IMR-90 (cell line): Measurements from ENCODE around the gene PARK7. TPM values are rescaled to one million over a fixed set of nuclear protein-coding genes. Genes with fewer than 3 reads are reported as not detected.
A peak's percentile ranks its signal among the peaks of the same experiment; 100 is the strongest.

Experiments used
- ATAC-seq: fragments of 200-7000 bp; cut with Tn5 transposase; 2 replicates; pipeline ENCODE4 v1.9.1; 2020; ENCODE audit warnings: low read depth, mild to moderate bottlenecking, moderate library complexity
- BruUV-seq: library from RNA; stranded (reverse); fragments of 400-500 nt; replicated peaks from 2 replicates; lab custom pipeline; 2021; lab: Mats Ljungman, UMichigan
- CTCF ChIA-PET: fragments of 300-600 bp; formaldehyde crosslinking; extraction: SDS; loops from one replicate; lab custom pipeline; 2021; ENCODE audit warnings: antibody characterized with exemption; lab: Yijun Ruan, JAX
- POLR2A ChIA-PET: fragments of 300-600 bp; sonication (Branson Sonifier 250); formaldehyde crosslinking; loops from one replicate; lab custom pipeline; 2022; ENCODE audit warnings: antibody characterized with exemption; ENCODE audit not compliant: unreplicated experiment; lab: Charles Lee
- DNase-seq: peaks from one replicate; pipeline ENCODE4 v3.0.0; 2013
- H2AFZ ChIP-seq: replicated peaks from 2 replicates; pipeline ENCODE3; 2013; ENCODE audit warnings: low read length, mild to moderate bottlenecking; ENCODE audit not compliant: poor library complexity
- H2AK5ac ChIP-seq: 2 replicates; pipeline ENCODE4 v1.6.1; 2013; ENCODE audit warnings: low read depth, low read length, inconsistent platforms
- H2AK9ac ChIP-seq: replicated peaks from 2 replicates; pipeline ENCODE3; 2013; ENCODE audit warnings: mild to moderate bottlenecking, low read depth, low read length, moderate library complexity; ENCODE audit not compliant: poor library complexity
- H2BK120ac ChIP-seq: 2 replicates; pipeline ENCODE4 v1.6.1; 2013; ENCODE audit warnings: low read depth, low read length, inconsistent platforms
- H2BK15ac ChIP-seq: 3 replicates; pipeline ENCODE4 v1.6.1; 2013; ENCODE audit warnings: low read depth, low read length, inconsistent platforms
- H2BK20ac ChIP-seq: 2 replicates; pipeline ENCODE4 v1.6.1; 2013; ENCODE audit warnings: low read depth, mild to moderate bottlenecking, inconsistent platforms, low read length, moderate library complexity
- H2BK5ac ChIP-seq: 2 replicates; pipeline ENCODE4 v1.6.1; 2013; ENCODE audit warnings: mild to moderate bottlenecking, low read depth, low read length, inconsistent platforms; ENCODE audit not compliant: poor library complexity, severe bottlenecking
- H3K14ac ChIP-seq: replicated peaks from 2 replicates; pipeline ENCODE4 v1.6.1; 2013; ENCODE audit warnings: low read depth, low read length, inconsistent platforms
- H3K18ac ChIP-seq: 2 replicates; pipeline ENCODE4 v1.6.1; 2013; ENCODE audit warnings: low read depth, low read length, control low read depth
- H3K23ac ChIP-seq: 2 replicates; pipeline ENCODE4 v1.6.1; 2013; ENCODE audit warnings: low read depth, low read length, inconsistent platforms
- H3K27ac ChIP-seq: 2 replicates; pipeline ENCODE4 v1.5.1; 2013; ENCODE audit warnings: mild to moderate bottlenecking, control low read depth, low read length; ENCODE audit not compliant: insufficient read depth
- H3K27me3 ChIP-seq: 2 replicates; pipeline ENCODE4 v1.6.1; 2013; ENCODE audit warnings: low read length; ENCODE audit not compliant: control insufficient read depth, insufficient read depth
- H3K36me3 ChIP-seq: 2 replicates; pipeline ENCODE4 v1.6.1; 2013; ENCODE audit warnings: low read length, mixed read lengths; ENCODE audit not compliant: control insufficient read depth, insufficient read depth
- H3K4ac ChIP-seq: 2 replicates; pipeline ENCODE4 v1.6.1; 2013; ENCODE audit warnings: low read depth, low read length, inconsistent platforms
- H3K4me1 ChIP-seq: 2 replicates; pipeline ENCODE4 v1.6.1; 2013; ENCODE audit warnings: low read length, mixed read lengths; ENCODE audit not compliant: control insufficient read depth, insufficient read depth
- H3K4me2 ChIP-seq: 2 replicates; pipeline ENCODE4 v1.6.1; 2013; ENCODE audit warnings: low read depth, mild to moderate bottlenecking, control low read depth, low read length, moderate library complexity
- H3K4me3 ChIP-seq: 2 replicates; pipeline ENCODE4 v1.5.1; 2013; ENCODE audit warnings: low read depth, mild to moderate bottlenecking, control low read depth, low read length, moderate library complexity; ENCODE audit not compliant: insufficient read depth
- H3K56ac ChIP-seq: 2 replicates; pipeline ENCODE4 v1.6.1; 2013; ENCODE audit warnings: low read length, inconsistent platforms; ENCODE audit not compliant: insufficient read depth; ENCODE audit errors: extremely low read depth
- H3K79me1 ChIP-seq, 2 experiments: 2 replicates each; pipeline ENCODE4 v1.6.1; 2013; ENCODE audit warnings: low read length in 2 of 2, inconsistent platforms in 1 of 2, low read depth in 1 of 2
- H3K9ac ChIP-seq: 2 replicates; pipeline ENCODE4 v1.6.1; 2013; ENCODE audit warnings: low read depth, low read length, control low read depth
- H3K9me1 ChIP-seq: 2 replicates; pipeline ENCODE4 v1.6.1; 2013; ENCODE audit warnings: low read length, inconsistent platforms; ENCODE audit not compliant: insufficient read depth
- H3K9me3 ChIP-seq: 2 replicates; pipeline ENCODE4 v1.6.1; 2013; ENCODE audit warnings: low read length; ENCODE audit not compliant: control insufficient read depth, insufficient read depth
- H4K20me1 ChIP-seq: 2 replicates; pipeline ENCODE4 v1.6.1; 2013; ENCODE audit warnings: low read length, inconsistent platforms; ENCODE audit not compliant: insufficient read depth
- H4K5ac ChIP-seq: 2 replicates; pipeline ENCODE4 v1.6.1; 2013; ENCODE audit warnings: mild to moderate bottlenecking, low read depth, low read length, control low read depth
- H4K8ac ChIP-seq, 2 experiments: 2 replicates each; pipeline ENCODE4 v1.6.1; 2013; ENCODE audit warnings: low read depth in 2 of 2, low read length in 2 of 2, control low read depth in 1 of 2, inconsistent platforms in 1 of 2
- H4K91ac ChIP-seq: 2 replicates; pipeline ENCODE4 v1.6.1; 2013; ENCODE audit warnings: low read depth, low read length, inconsistent platforms; ENCODE audit not compliant: insufficient read depth
- MXI1 ChIP-seq: IDR thresholded peaks from 2 replicates; pipeline ENCODE4 v1.6.1; 2012; ENCODE audit warnings: low read depth, mild to moderate bottlenecking, low read length, moderate library complexity, borderline replicate concordance
- POLR2A ChIP-seq: IDR thresholded peaks from 2 replicates; pipeline ENCODE4 v1.6.1; 2012; ENCODE audit warnings: mild to moderate bottlenecking, low read depth, low read length
- RAD21 ChIP-seq: IDR thresholded peaks from 2 replicates; pipeline ENCODE4 v1.6.1; 2012; ENCODE audit warnings: low read length, improper control_type of control experiment
- WGBS, 2 experiments: methylation state at CpG; one replicate each; pipeline versions ENCODE4 v1.1.5 to v1.1.7; 2013; ENCODE audit warnings: missing lambda C conversion rate in 2 of 2; ENCODE audit not compliant: insufficient read length in 1 of 2; ENCODE audit errors: extremely low coverage in 2 of 2; 5-methylcytosine and 5-hydroxymethylcytosine counted together
- dilution Hi-C: fragments of 300-500 bp; cut with HindIII; formaldehyde crosslinking; loops from one replicate; pipeline ENCODE4 v1.14.3; 2018; ENCODE audit warnings: low sequenced_read_pairs; ENCODE audit not compliant: unreplicated experiment
- in situ Hi-C: fragments of 300-500 bp; cut with MboI; formaldehyde crosslinking; loops from 3 replicates; pipeline ENCODE4 v1.14.3; 2019; ENCODE audit warnings: low sequenced_read_pairs, inconsistent platforms, mixed read lengths
- intact Hi-C: fragments of 100-400 bp; cut with micrococcal nuclease; formaldehyde crosslinking; loops from 2 replicates; pipeline ENCODE4 v1.10.0; 2022
- polyA plus RNA-seq, 3 experiments: library from polyadenylated mRNA; depleted of rRNA; stranded (reverse); fragments of >200 nt; gene quantifications; 2 replicates each; pipeline ENCODE4 v1.2.3, GENCODE V29; 2012; ENCODE audit warnings: low replicate concordance in 1 of 3
- total RNA-seq: library from RNA; depleted of rRNA; stranded (reverse); fragments of >200 nt; gene quantifications from 2 replicates; pipeline ENCODE4 v1.2.3, GENCODE V29; 2012

PARK7 gene
- total and polyA plus RNA-seq, 2 of the 4 experiments (the other 2 are of a cell fraction), result 207 to 357 TPM

- TF ChIP-seq MXI1, result no peak
Measured at GRCh38 chr1:8021676-8022266, 60.3 kb downstream of the PARK7 start (continued).

GRCh38 chr1:8022395-8023286 lies 61.1 kb downstream of the PARK7 start:
- H3K4me3 ChIP-seq, result peak overlapping the region; percentile 66; the same call in 1 of the 2 replicates

More at GRCh38 chr1:8022395-8023286, 61.1 kb downstream of the PARK7 start:
- ATAC-seq, result no peak
- Histone ChIP-seq H3K18ac (no peak overlapping the region), H3K56ac (no peak overlapping the region), H3K36me3 (peaks cover 3% of the 10 kb centered on the region), H2BK20ac (no peak overlapping the region), H2AK5ac (no peak overlapping the region), H3K27ac (no peak overlapping the region), H3K27me3 (no peaks in the 10 kb centered on the region), H3K23ac (peak overlapping the region; percentile 49; the same call in 1 of the 2 replicates), H2BK15ac (no peak overlapping the region), H4K5ac (no peak overlapping the region), H4K91ac (no peak overlapping the region), H2BK5ac (peak overlapping the region; percentile 23), H3K9me1 (peaks cover 14% of the 10 kb centered on the region), H3K4me2 (peak overlapping the region; percentile 98), H3K79me1 (peaks cover 4 to 63% of the 10 kb centered on the region in 2 experiments; a peak in 2 of 4 replicates), H3K9me3 (no peaks in the 10 kb centered on the region), H3K4me1 (peaks cover 19% of the 10 kb centered on the region), H2AK9ac (no peak overlapping the region), H2AFZ (no peak overlapping the region), H3K14ac (0 out of 2 replicates have a peak overlapping the region, but pooled peaks have one; percentile 7), H2BK120ac (no peak overlapping the region), H4K20me1 (peaks cover 83% of the 10 kb centered on the region), H3K4ac (no peak overlapping the region), H3K9ac (peak overlapping the region; percentile 66; the same call in 1 of the 2 replicates), H4K8ac (no peak overlapping the region)
- POLR2A ChIA-PET, result no interaction called here
- CTCF ChIA-PET, result interaction anchor here (0.6 kb wide), 2 partner anchors 8 to 195 kb away, joined by 3 read pairs; no protein-coding TSS in a partner anchor
- in situ Hi-C loops (no loop called here), intact Hi-C loops (loop anchor here (5.0 kb wide), 1 partner anchor 355 kb away; no protein-coding TSS in a partner anchor), dilution Hi-C loops (loop anchor here (25.0 kb wide), 1 partner anchor 290 kb away; the partner anchor contains the start of gene SLC45A1)
- BruUV-seq, result no TSS peak
- DNase-seq, result no peak
- TF ChIP-seq POLR2A, result peak; percentile 22
- TF ChIP-seq RAD21, result no peak
- 100% methylated on average over 1 of the region's 3 CpGs; no CpG with 5 or more reads in 1 of the 2 experiments for WGBS, 2 experiments
